Nephron (organoid): ENCODE measurements around the gene TAOK1.

Source experiments
- H3K27ac Mint-ChIP-seq, 3 experiments: 2 replicates each; pipeline ENCODE4 v1.8.0; 2020; ENCODE audit warnings: mixed read lengths in 3 of 3, mild to moderate bottlenecking in 2 of 3, moderate library complexity in 1 of 3
- H3K27me3 Mint-ChIP-seq: 2 replicates; pipeline ENCODE4 v1.8.0; 2021; ENCODE audit warnings: low read depth, mild to moderate bottlenecking, moderate library complexity, mixed read lengths
- H3K36me3 Mint-ChIP-seq: 2 replicates; pipeline ENCODE4 v1.8.0; 2020; ENCODE audit warnings: low read depth, mixed read lengths
- H3K4me1 Mint-ChIP-seq: 2 replicates; pipeline ENCODE4 v1.8.0; 2020; ENCODE audit warnings: mixed read lengths
- H3K4me3 Mint-ChIP-seq, 3 experiments: 2 replicates each; pipeline ENCODE4 v1.8.0; 2020; ENCODE audit warnings: mild to moderate bottlenecking in 3 of 3, mixed read lengths in 3 of 3, moderate library complexity in 2 of 3
- H3K9me3 Mint-ChIP-seq: 2 replicates; pipeline ENCODE4 v1.8.0; 2020; ENCODE audit warnings: mixed read lengths
- CTCF ChIP-seq, 3 experiments: fragments of 200-600 bp; sonication (generic); IDR thresholded peaks; one replicate each; pipeline ENCODE4 v1.5.0; 2021; ENCODE audit warnings: antibody characterized with exemption in 3 of 3; ENCODE audit not compliant: unreplicated experiment in 3 of 3

Gene TAOK1

GRCh38 chr17:29396066-29396465, 5.9 kb downstream of the TAOK1 start:
- H3K4me3 Mint-ChIP-seq = no peak overlapping the region
- no peak overlapping the region for H3K27ac Mint-ChIP-seq
- H3K4me1 Mint-ChIP-seq = peaks cover 25% of the 10 kb centered on the region
- no peaks in the 10 kb centered on the region for H3K9me3 Mint-ChIP-seq
- no peak for TF ChIP-seq CTCF (IDR thresholded peaks at IDR 0.05; ENCODE audit: unreplicated experiment in 3 of 3)
- peaks cover 21% of the 10 kb centered on the region for H3K36me3 Mint-ChIP-seq
- H3K27me3 Mint-ChIP-seq = no peaks in the 10 kb centered on the region

- H3K4me1 Mint-ChIP-seq = no peaks in the 10 kb centered on the region
- no peak overlapping the region for H3K27ac Mint-ChIP-seq
- H3K4me3 Mint-ChIP-seq = no peak overlapping the region
- peaks cover 42% of the 10 kb centered on the region for H3K36me3 Mint-ChIP-seq
- H3K27me3 Mint-ChIP-seq = no peaks in the 10 kb centered on the region
- H3K9me3 Mint-ChIP-seq = no peaks in the 10 kb centered on the region
- no peak for TF ChIP-seq CTCF (IDR thresholded peaks at IDR 0.05; ENCODE audit: unreplicated experiment in 3 of 3)
Measured at GRCh38 chr17:29399634-29400033, 9.5 kb downstream of the TAOK1 start.

GRCh38 chr17:29400818-29401217, 10.7 kb downstream of the TAOK1 start:
- H3K36me3 Mint-ChIP-seq = peaks cover 46% of the 10 kb centered on the region
- no peak for TF ChIP-seq CTCF (IDR thresholded peaks at IDR 0.05; ENCODE audit: unreplicated experiment in 3 of 3)
- H3K4me3 Mint-ChIP-seq = no peak overlapping the region
- no peaks in the 10 kb centered on the region for H3K9me3 Mint-ChIP-seq
- no peaks in the 10 kb centered on the region for H3K4me1 Mint-ChIP-seq
- no peak overlapping the region for H3K27ac Mint-ChIP-seq
- H3K27me3 Mint-ChIP-seq = no peaks in the 10 kb centered on the region

GRCh38 chr17:29401258-29401657, 11.1 kb downstream of the TAOK1 start:
- no peaks in the 10 kb centered on the region for H3K4me1 Mint-ChIP-seq
- peaks cover 50% of the 10 kb centered on the region for H3K36me3 Mint-ChIP-seq
- TF ChIP-seq CTCF (IDR thresholded peaks at IDR 0.05; ENCODE audit: unreplicated experiment in 3 of 3) = no peak
- H3K27ac Mint-ChIP-seq = no peak overlapping the region
- H3K4me3 Mint-ChIP-seq = no peak overlapping the region
- H3K9me3 Mint-ChIP-seq = no peaks in the 10 kb centered on the region
- no peaks in the 10 kb centered on the region for H3K27me3 Mint-ChIP-seq

- no peak overlapping the region for H3K4me3 Mint-ChIP-seq
- H3K36me3 Mint-ChIP-seq = peaks cover 57% of the 10 kb centered on the region
- no peaks in the 10 kb centered on the region for H3K27me3 Mint-ChIP-seq
- H3K27ac Mint-ChIP-seq = no peak overlapping the region
- TF ChIP-seq CTCF (IDR thresholded peaks at IDR 0.05; ENCODE audit: unreplicated experiment in 3 of 3) = no peak
- peaks cover 8% of the 10 kb centered on the region for H3K4me1 Mint-ChIP-seq
- H3K9me3 Mint-ChIP-seq = no peaks in the 10 kb centered on the region
Measured at GRCh38 chr17:29407856-29408255, 17.7 kb downstream of the TAOK1 start.

- no peak overlapping the region for H3K4me3 Mint-ChIP-seq
- no peak overlapping the region for H3K27ac Mint-ChIP-seq
- peaks cover 10% of the 10 kb centered on the region for H3K4me1 Mint-ChIP-seq
- TF ChIP-seq CTCF (IDR thresholded peaks at IDR 0.05; ENCODE audit: unreplicated experiment in 3 of 3) = no peak
- peaks cover 45% of the 10 kb centered on the region for H3K36me3 Mint-ChIP-seq
- H3K27me3 Mint-ChIP-seq = no peaks in the 10 kb centered on the region
- no peaks in the 10 kb centered on the region for H3K9me3 Mint-ChIP-seq
Measured at GRCh38 chr17:29409963-29410362, 19.8 kb downstream of the TAOK1 start.
